ENCODE measurements around the gene MRPL58. TPM values are rescaled to one million over a fixed set of nuclear protein-coding genes. Genes with fewer than 3 reads are reported as not detected.

MRPL58 gene
- total and polyA plus RNA-seq, 2 donors (not counting 1 experiment from before 2014, with no cell fraction given), result 20.8 to 21.6 TPM

- no peaks in the 10 kb centered on the region for H3K4me1 ChIP-seq (ENCODE audit: control insufficient read depth in 2 of 2, insufficient read depth in 2 of 2, low read length in 2 of 2)
- H3K4me3 ChIP-seq (ENCODE audit: control extremely low read depth in 1 of 5, extremely low read depth in 1 of 5, insufficient read depth in 1 of 5, low read depth in 2 of 5, low read length in 4 of 5), result no peak overlapping the region
- no peak overlapping the region for H3K9ac ChIP-seq (ENCODE audit: low read length)
- H2AFZ ChIP-seq (ENCODE audit: insufficient read depth, low read depth, low read length, poor library complexity, severe bottlenecking), result no peak overlapping the region
- Mint-ChIP-seq H3K4me1 (no peaks in the 10 kb centered on the region), H3K27me3 (no peaks in the 10 kb centered on the region), H3K4me3 (no peak overlapping the region), H3K9me3 (ENCODE audit: insufficient read depth) (no peaks in the 10 kb centered on the region), H3K27ac (no peak overlapping the region)
- H3K27ac ChIP-seq (ENCODE audit: low read length in 2 of 2), result no peak overlapping the region
- H3K9me3 ChIP-seq (ENCODE audit: control extremely low read depth in 1 of 3, control insufficient read depth in 2 of 3, insufficient read depth in 1 of 3, low read length in 2 of 3), result no peaks in the 10 kb centered on the region
- H3K4me2 ChIP-seq (replicated peaks; ENCODE audit: low read depth, low read length, poor library complexity, severe bottlenecking), result no peak overlapping the region
- ChIA-PET CTCF (interaction anchor here (0.9 to 1.1 kb wide), 2 partner anchors 101 to 104 kb away, joined by 3 read pairs; no protein-coding TSS in a partner anchor), POLR2A (no interaction called here)
- DNase-seq, result no peak
- no peaks in the 10 kb centered on the region for H3K79me2 ChIP-seq (ENCODE audit: control insufficient read depth, insufficient read depth, low read length)
- no peaks in the 10 kb centered on the region for H4K20me1 ChIP-seq (ENCODE audit: control insufficient read depth, insufficient read depth, low read length, poor library complexity, severe bottlenecking)
- ATAC-seq (ENCODE audit: low read depth), result no peak
- H3K36me3 ChIP-seq (replicated peaks in 1 of 2; ENCODE audit: control extremely low read depth in 1 of 2, control insufficient read depth in 1 of 2, extremely low read depth in 1 of 2, insufficient read depth in 2 of 2, low read length in 1 of 2), result peaks cover 0 to 51% of the 10 kb centered on the region in 2 experiments
- TF ChIP-seq EZH2 (IDR thresholded peaks at IDR 0.05; ENCODE audit: borderline replicate concordance, insufficient read depth, low read depth, low read length, poor library complexity, severe bottlenecking) (no peak), CTCF (IDR thresholded peaks at IDR 0.05) (no peak)
- no peaks in the 10 kb centered on the region for H3K27me3 ChIP-seq (replicated peaks in 1 of 4; ENCODE audit: control extremely low read depth in 1 of 4, control insufficient read depth in 3 of 4, insufficient read depth in 4 of 4, low read length in 3 of 4)
- WGBS (ENCODE audit: insufficient coverage), result 94% methylated on average over 6 of the region's 8 CpGs
- intact Hi-C loops (cut with micrococcal nuclease), result no loop called here
These were observed 52.0 kb downstream of the MRPL58 start for GRCh38 chr17:75064460-75064859.

GRCh38 chr17:75064867-75065561 is 52.5 kb downstream of the MRPL58 start:
- H3K27me3 ChIP-seq (replicated peaks in 1 of 4; ENCODE audit: control extremely low read depth in 1 of 4, control insufficient read depth in 3 of 4, insufficient read depth in 4 of 4, low read length in 3 of 4), result no peaks in the 10 kb centered on the region
- H3K27me3 Mint-ChIP-seq, result no peaks in the 10 kb centered on the region
- DNase-seq (no peak), ATAC-seq (ENCODE audit: low read depth) (no peak)
- H3K27ac Mint-ChIP-seq, result no peak overlapping the region
- WGBS (ENCODE audit: insufficient coverage), result 99% methylated on average over 18 of the region's 18 CpGs
- POLR2A ChIA-PET, result no interaction called here
- H3K9ac ChIP-seq (ENCODE audit: low read length), result no peak overlapping the region
- no peak overlapping the region for H3K4me3 Mint-ChIP-seq
- intact Hi-C loops (cut with micrococcal nuclease), result no loop called here
- H3K79me2 ChIP-seq (ENCODE audit: control insufficient read depth, insufficient read depth, low read length), result no peaks in the 10 kb centered on the region
- no peaks in the 10 kb centered on the region for H3K4me1 ChIP-seq (ENCODE audit: control insufficient read depth in 2 of 2, insufficient read depth in 2 of 2, low read length in 2 of 2)
- no peak for TF ChIP-seq CTCF (IDR thresholded peaks at IDR 0.05)
- no peak for TF ChIP-seq EZH2 (IDR thresholded peaks at IDR 0.05; ENCODE audit: borderline replicate concordance, insufficient read depth, low read depth, low read length, poor library complexity, severe bottlenecking)
- no peaks in the 10 kb centered on the region for H3K9me3 ChIP-seq (ENCODE audit: control extremely low read depth in 1 of 3, control insufficient read depth in 2 of 3, insufficient read depth in 1 of 3, low read length in 2 of 3)
- CTCF ChIA-PET, result interaction anchor here (0.6 to 1.1 kb wide), 3 partner anchors 72 to 105 kb away, joined by 3 read pairs; no protein-coding TSS in a partner anchor
- H3K9me3 Mint-ChIP-seq (ENCODE audit: insufficient read depth), result no peaks in the 10 kb centered on the region
- H3K4me3 ChIP-seq (ENCODE audit: control extremely low read depth in 1 of 5, extremely low read depth in 1 of 5, insufficient read depth in 1 of 5, low read depth in 2 of 5, low read length in 4 of 5), result no peak overlapping the region
- no peak overlapping the region for H3K27ac ChIP-seq (ENCODE audit: low read length in 2 of 2)
- H3K4me2 ChIP-seq (replicated peaks; ENCODE audit: low read depth, low read length, poor library complexity, severe bottlenecking), result no peak overlapping the region
- no peaks in the 10 kb centered on the region for H4K20me1 ChIP-seq (ENCODE audit: control insufficient read depth, insufficient read depth, low read length, poor library complexity, severe bottlenecking)
- no peak overlapping the region for H2AFZ ChIP-seq (ENCODE audit: insufficient read depth, low read depth, low read length, poor library complexity, severe bottlenecking)
- peaks cover 0 to 45% of the 10 kb centered on the region in 2 experiments for H3K36me3 ChIP-seq (replicated peaks in 1 of 2; ENCODE audit: control extremely low read depth in 1 of 2, control insufficient read depth in 1 of 2, extremely low read depth in 1 of 2, insufficient read depth in 2 of 2, low read length in 1 of 2)
- no peaks in the 10 kb centered on the region for H3K4me1 Mint-ChIP-seq

Measured in B cell (primary cell).